Activated naive CD4-positive, alpha-beta T cell treated with anti-CD3 and anti-CD28 coated beads, Interleukin-2, amount 10 ng/mL, durations not matched to agents 5 hours and 36 hours (primary cell): ENCODE measurements around the gene CCRL2. TPM values are rescaled to one million over a fixed set of nuclear protein-coding genes. Genes with fewer than 3 reads are reported as not detected.

Experiments used
- total RNA-seq, 2 experiments: library from RNA; stranded (reverse); gene quantifications; one replicate each; pipeline ENCODE4 v1.2.3, GENCODE V29; 2021

The CCRL2 gene, protein sequence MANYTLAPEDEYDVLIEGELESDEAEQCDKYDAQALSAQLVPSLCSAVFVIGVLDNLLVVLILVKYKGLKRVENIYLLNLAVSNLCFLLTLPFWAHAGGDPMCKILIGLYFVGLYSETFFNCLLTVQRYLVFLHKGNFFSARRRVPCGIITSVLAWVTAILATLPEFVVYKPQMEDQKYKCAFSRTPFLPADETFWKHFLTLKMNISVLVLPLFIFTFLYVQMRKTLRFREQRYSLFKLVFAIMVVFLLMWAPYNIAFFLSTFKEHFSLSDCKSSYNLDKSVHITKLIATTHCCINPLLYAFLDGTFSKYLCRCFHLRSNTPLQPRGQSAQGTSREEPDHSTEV
- 1 to 10 TPM; 5.2 to 5.6 TPM for total RNA-seq

DNA sequence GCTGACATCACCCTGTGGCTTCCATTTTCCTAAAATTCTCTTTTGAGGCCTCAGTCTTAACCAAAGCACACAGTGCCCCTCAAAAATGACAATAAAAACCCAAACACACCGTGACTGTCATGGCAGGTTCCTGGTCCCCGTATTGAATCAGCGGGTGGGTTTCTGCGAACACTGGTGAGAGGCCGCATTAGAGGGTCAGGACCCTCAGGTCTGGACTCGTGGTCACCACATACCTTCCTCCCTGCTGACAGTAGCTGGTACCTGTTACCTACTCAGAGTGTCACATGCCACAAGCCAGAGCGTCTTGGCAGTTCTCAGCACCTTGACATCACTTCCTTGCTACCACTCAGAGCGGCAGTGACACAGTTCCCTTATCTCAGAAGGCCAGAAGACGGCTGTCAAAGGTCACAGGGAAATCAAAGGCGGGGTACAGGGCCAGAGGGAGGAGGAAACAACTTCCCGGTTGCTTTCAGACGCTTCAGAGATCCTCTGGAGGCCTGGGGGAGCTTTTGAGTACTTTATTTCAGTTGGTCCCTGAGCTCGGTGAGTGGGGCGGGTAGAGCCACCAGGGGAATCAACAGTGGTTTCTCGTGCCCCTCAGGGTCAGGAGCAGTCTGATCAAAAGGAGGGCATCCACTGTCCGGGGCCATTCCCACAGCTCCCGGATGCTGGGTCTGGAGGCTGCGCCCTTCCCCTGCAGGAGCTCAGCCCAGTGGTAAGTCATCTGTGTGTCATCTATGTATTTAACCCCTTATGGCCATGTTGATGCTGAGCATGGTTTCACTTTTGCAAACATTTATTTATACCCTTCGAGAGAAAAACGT is at the start of gene CCRL2, which contains the start of gene CCR5AS:
Gene CCRL2 (plus strand): TSS at position 472 of the 824 bp plus-strand sequence. CDS start 821 bp downstream, outside the sequence.
Gene CCR5AS (minus strand): TSS at position 279 of the 824 bp plus-strand sequence.

GRCh38 chr3:46370839-46371518 is 36.1 kb upstream of the CCRL2 start, which contains the start of gene CCR5:
CCR5 (plus strand) TSS chr3:46370946; CDS start chr3:46372903, 1,957 bp downstream.

Other genes with a start within 250 kb of the CCRL2 start
- 1 to 10 TPM; 1.5 to 2.0 TPM for gene CCR1, start 198.9 kb upstream of the CCRL2 start, total RNA-seq
- gene CCR3, start 164.8 kb upstream of the CCRL2 start, total RNA-seq, result under 1 TPM in 1 of 2 experiments, not detected in 1; 0.19 TPM
- 10 to 100 TPM; 57.8 to 60.5 TPM for gene CCR2, start 53.1 kb upstream of the CCRL2 start, total RNA-seq
- gene CCR5, start 36.3 kb upstream of the CCRL2 start, total RNA-seq, result 10 to 100 TPM; 12.0 to 12.3 TPM
- gene LTF, start 57.6 kb downstream of the CCRL2 start, total RNA-seq, result not detected
- gene RTP3, start 90.7 kb downstream of the CCRL2 start, total RNA-seq, result not detected
- under 1 TPM; 0.55 to 0.86 TPM for gene LRRC2, start 159.0 kb downstream of the CCRL2 start, total RNA-seq
- not detected for gene FAM240A, start 205.3 kb downstream of the CCRL2 start, total RNA-seq